IPS DF 19.7 (cell line): Measurements from ENCODE around the gene CTSA.
"Not testable (repeated sequence)": the region's sequence is repeated elsewhere in the genome, so short reads cannot be mapped to it uniquely, and the experiment has no call there.

Experiments used
- DNase-seq: peaks from one replicate; pipeline ENCODE4 v3.0.0-alpha.2; 2013; ENCODE audit warnings: low read depth, low spot score

The CTSA gene

GRCh38 chr20:45918182-45918737, 27.1 kb downstream of the CTSA start:
- DNase-seq: no peak

- DNase-seq: no peak
These were observed 27.8 kb downstream of the CTSA start for GRCh38 chr20:45918779-45919537.

DNA sequence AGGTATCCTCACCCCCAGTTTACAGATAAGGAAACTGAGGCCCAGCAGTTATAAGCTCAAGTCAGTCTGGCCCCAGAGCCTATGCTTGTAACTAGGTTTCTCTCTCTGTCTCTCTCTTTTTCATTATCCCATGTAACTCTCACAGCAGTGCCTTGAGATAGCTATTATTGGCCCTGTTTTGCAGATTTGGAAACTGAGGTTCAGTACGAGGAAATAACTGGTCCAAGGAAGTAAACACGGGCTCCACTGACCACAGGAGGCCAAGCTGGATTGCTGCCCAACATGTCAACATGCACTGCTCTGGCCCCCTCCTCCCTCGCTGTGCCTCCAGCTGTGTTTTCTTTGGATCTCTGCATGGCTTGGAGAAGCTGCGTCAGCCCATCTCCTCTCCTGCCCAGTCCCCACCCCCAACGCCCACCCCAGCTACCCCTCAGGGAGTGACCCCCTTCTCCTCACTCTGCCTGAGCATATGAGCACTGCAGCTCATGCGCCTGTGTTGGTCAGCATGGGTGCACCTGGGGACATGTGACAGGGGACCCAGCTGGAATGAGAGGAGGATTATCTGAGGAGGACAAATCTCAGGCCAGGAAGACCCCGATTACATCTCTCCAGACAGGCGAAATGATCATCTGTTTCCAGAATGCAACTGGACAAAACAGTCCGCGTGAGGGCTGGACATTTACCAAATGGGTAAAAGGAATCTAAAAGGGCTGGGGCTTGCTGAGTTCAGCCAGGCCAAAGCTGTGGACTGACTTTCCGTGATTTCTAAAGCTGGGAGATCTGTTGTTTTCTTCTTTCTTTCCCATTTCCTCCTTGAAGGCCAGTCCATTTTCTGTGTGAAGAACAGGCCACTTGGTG, 28.6 kb downstream of the CTSA start:
- DNase-seq: no peak

DNA sequence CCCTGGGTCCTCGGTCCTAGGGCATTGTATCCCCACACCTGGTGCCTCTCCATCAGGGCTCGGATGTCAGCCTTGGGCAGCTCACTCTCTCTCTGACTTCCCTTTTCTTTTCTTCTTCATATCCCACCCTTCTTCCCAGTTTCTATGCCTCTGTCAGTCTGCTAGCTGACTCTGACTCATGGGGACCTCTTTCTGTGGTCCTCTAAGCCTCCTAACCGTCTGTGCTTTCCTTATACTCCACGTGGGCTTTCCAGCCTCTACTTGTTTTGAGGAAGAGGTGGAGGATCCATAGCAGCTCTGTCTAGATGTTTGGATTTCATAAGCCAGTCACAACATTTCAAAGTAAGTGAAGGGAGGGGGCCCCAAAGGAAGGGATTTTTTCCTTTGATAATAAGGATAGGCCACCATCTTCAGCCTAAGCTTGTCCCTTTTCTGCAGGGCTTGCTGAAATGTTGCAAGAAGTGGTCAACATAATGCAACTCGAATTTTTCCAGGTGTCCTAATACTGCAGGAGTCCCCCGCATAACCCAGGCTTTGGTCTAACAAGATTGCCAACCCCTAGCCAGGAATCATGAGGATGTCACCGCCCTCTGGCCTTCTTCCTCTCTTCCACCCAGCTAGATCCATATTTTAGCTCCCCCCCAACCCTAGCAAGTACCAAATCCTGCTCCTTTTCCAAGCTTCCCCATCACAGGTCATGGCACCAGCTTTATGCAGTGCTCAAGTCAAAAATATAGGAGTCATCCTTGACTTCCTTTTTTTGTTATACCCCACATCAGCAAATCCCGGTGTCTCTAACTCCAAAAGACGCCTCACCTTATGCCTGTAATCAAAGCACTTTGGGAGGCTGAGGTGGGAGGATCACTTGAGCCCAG, 29.6 kb downstream of the CTSA start:
- no peak for DNase-seq

DNA sequence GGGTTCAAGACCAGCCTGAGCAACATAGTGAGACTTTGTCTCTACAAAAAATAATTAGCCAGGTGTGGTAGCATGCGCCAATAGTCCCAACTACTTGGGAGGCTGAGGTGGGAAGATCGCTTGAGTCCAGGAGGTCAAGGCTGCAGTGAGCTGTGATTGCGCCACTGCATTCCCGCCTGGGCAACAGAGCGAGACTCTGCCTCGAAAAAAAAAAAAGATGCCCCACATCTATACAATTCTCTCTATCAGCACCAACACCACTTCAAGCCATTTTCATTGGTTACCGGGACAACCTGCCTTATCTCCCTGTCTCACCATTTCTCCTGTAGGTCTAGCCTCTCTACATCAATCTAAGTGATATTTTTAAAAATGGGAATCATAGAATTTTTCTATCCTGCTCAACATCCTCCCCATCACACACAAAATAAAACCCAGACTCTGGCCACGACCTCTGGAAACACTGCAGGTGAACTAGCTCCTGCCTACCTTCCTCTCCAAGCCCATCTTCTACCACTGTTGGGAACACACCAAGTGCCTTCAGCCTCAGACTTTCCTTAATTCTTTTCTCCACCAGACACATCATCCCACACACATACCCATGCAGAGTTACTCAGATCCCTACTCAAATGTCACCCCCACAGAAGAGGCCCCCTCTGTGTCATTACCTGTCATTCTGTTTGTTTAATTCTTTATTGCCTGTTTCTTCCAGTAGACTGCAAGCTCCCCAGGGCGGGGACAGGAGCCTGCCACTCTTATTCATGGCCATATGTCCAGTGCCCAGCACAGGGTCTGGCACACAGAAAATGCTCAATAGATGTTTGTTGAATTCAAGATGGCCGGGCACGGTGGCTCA, 30.4 kb downstream of the CTSA start:
- no peak for DNase-seq

- DNase-seq: no peak
These were observed 33.5 kb downstream of the CTSA start for GRCh38 chr20:45924391-45925261.

DNA sequence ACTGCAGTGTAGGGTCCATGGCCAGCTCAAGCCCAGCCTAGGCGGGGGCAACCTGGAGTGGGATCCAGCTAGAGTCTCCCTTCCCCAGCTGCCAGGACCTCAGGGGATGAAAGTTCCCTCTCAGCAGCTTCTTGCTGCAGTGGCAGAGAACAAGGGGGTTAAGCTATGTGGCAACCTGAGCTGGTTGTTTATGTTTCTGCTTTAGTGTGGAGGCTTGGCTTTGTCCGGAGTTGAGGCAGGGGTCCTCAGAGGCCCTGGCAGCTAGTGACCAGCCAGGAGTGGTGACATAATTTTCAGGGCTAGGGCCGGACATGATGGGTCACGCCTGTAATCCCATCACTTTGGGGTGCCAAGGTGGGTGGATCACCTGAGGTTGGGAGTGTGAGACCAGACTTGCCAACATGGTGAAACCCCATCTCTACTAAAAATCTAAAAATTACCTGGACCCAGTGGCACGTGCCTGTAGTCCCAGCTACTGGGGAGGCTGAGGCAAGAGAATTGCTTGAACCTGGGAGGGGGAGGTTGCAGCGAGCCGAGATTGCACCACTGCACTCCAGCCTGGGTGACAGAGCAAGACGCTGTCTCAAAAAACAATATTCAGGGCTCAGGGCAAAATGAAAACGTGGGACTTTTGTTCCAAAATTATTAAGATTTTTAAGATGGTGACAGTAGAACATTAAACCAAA, 34.8 kb downstream of the CTSA start:
- DNase-seq: no peak

DNA sequence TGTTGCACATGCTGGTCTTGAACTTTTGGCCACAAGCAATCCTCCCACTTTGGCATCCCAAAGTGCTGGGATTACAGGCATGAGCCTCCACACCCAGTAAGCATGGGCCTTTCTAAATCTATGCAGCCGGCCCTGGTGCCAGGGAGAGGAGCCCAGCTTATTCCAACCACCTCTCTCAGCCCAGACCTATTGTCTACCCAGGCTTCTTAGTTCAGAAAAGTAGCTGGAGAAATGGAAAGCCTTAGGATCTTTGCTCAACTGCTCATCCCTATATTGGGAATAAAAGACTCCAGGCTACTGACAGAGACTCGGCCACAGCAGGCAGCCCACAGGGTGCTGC, 35.6 kb downstream of the CTSA start:
- no peak for DNase-seq

DNA sequence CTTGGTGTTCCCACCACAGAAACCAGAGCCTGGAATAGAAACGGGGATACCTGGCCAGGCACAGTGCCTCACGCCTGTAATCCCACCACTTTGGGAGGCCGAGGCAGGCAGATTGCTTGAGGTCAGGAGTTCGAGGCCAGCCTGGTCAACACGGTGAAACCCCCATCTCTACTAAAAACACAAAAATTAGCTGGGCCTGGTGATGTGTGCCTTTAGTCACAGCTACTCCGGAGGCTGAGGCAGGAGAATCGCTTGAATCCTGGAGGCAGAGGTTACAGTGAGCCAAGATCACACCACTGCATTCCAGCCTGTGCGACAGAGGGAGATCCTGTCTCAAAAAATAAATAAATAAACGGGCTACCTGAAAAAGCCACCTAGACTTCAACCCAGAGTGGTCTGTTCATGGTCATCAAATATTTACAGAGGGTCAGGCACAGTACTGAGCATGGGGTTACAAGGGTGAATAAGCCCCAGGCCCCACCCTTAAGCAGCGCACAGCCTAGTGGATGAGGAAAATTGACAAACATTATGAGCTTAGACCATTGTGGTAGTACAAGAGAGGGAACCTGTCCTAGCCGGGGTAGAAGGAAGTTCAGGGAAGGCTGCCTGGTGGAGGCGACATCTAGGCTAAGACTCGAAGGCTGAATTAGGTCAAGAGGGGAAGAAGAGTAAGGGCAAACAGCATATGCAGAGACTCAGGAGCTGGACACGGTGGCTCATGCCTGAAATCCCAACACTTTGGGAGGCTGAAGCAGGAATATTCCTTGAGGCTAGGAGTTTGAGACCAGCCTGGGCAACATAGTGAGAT, 36.1 kb downstream of the CTSA start:
- DNase-seq: no peak

GRCh38 chr20:45931680-45932079, 40.5 kb downstream of the CTSA start:
- DNase-seq: not testable (repeated sequence)

DNA sequence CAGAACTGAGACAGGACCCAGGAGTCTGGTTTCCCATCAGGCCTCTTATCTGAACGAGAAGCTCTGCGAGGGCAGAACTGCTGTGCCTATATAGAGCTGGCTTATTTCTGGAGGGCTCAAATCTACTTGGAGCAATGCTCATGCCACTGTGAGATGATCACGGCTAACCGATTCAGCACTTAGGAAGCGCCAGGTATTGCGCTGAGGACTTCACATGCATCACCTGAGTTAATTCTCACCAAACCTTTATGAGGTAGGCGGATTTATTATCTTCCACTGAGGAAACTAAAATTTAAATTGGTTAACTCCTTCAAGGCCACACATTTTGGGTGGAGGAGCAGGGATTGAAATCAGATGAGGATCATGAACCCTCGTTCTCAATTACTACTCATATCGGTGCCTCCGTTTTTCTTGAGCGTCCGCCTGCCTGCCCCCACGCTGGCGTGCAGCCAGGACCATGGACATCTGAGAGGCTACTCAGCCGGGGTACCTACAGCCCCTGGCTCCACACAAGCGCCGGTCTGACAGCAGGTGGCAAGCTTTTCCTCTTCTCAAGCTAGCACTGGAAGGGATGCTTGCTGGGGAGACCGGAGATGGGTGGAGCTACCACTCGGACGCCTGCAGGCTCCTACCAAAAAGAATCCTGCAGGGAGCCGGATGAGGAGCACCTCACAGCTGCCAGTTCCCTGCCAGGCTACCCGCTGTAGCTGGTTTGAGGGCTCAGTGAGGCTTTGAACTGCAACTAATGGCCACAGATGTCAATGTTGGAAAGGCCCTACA, 42.3 kb downstream of the CTSA start:
- DNase-seq: peak; percentile 86

DNA sequence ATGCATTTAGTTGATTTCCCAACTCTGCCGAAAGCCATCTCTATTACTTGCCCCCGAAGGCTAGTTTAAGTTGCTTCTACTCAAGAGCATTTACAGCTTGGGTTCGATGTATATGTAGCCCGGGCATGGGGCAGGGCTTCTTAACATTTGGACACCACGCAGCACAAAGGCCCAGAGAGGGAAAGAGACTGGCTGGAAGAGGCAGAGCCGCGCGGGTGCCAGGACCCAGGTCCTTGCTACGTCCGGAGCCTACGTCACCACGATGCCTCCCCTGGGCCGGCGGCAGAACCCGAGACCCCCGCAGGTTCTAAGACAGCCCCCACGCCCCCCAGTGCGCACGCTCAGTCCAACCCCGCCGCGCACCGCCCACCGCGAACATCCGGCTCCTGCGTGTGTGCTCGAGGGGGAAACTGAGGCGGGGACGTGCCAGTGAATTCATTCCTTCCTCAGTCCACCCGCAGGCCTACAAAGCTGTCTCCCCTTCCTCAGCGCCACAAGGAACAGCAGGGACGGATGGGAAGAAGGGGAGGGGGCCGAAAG, 43.0 kb downstream of the CTSA start:
- no peak for DNase-seq

DNA sequence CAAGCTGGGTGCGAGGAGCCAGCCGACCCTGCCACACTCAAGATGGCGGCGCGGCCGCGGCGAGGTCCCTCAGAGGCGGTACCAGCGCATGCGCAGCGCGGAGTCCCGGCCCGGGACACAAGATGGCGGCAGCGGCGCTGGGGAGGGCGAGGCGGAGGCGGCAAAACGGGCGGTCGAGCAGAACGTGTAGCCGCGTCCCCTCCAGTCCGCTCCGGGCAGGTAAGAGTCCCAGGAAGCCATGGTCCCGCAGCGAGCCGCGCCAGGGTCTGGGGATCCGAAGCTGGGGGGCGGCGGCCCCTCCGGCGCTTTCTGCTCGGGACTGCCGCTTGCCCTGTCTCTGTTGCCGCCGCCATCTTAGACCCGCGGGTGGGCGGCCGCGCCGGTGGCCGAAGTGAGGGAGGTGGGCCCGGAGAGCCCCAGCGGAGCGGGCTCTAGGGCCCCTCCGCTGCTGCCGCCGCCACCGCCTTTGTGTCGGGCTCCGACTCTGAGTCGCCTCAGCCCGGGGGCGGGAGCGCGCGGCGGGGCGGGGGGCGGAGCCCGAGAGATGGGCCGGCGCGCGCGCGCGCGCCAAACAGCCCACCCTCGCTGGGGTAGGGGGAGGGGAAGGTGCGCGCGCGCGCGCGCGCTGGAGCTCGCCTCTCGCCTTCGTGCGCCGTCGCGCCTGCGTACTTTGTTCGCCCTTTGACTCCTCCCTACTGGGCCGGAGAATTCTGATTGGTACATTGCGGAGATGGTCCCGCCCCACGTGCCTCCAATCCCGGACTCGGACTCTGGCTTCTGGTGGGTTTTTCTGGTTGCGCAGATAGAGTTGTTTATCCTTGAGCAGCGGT, 43.7 kb downstream of the CTSA start, which contains the start of gene PCIF1:
PCIF1 (plus strand) TSS at position 98 of the 830 bp plus-strand sequence. CDS start 4,317 bp downstream, outside the sequence.
- no peak for DNase-seq

- no peak for DNase-seq
These were observed 44.4 kb downstream of the CTSA start for GRCh38 chr20:45935416-45936046.

DNA sequence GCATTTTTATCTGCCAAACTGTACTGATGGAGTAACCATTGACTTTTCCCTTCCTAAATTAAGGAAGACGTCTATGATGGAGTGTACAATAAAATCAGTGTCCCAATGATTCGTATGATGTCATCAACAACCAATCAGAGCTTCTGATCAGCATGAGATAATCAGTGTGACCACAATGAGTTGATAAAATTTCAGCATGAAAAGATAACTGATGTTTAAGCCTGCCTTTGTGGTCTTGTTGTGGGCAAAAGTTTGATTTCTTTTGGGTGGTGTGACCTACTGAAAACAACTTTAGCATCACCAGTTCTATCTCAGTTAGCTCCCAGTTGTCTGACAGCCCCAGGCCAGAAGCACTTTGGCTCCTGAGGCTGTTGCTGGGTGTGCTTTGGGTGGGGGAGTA, 46.6 kb downstream of the CTSA start:
- DNase-seq: no peak
